DMS53 (cell line): ENCODE results near the gene POLR1A.

Source experiments
- DNase-seq: peaks from one replicate; lab custom pipeline; 2025; lab: John Stamatoyannopoulos, UW

The POLR1A gene

GRCh38 chr2:85976106-85976920 is 129.4 kb downstream of the POLR1A start:
- DNase-seq, result no peak

GRCh38 chr2:85975581-85975980 is 130.1 kb downstream of the POLR1A start:
- DNase-seq, result no peak

- no peak for DNase-seq
Measured at GRCh38 chr2:85974390-85974789, 131.3 kb downstream of the POLR1A start.

GRCh38 chr2:85972355-85972754 is 133.3 kb downstream of the POLR1A start:
- no peak for DNase-seq

- no peak for DNase-seq
Measured at GRCh38 chr2:85971366-85971765, 134.3 kb downstream of the POLR1A start.
